ENCODE results near the gene IREB2.

DNA sequence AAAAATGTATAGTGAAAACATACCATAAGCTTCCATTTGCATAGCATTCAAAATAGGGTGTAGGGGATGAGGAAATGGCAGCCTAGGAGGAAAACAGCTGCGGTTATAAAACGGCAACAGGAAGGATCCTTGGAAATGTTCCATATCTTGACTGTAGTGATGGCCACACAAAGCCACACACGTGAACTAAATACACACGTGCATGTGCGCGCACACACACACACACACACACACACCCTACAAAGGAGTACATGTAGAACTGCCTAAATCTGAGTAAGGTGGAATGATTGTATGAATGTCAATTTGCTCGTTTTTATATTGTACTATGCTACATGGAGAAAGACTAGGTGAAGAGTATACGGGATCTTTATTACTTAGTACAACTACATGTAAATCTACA is 3.9 kb upstream of the IREB2 start:
- TF ChIP-seq, protein P1, sequence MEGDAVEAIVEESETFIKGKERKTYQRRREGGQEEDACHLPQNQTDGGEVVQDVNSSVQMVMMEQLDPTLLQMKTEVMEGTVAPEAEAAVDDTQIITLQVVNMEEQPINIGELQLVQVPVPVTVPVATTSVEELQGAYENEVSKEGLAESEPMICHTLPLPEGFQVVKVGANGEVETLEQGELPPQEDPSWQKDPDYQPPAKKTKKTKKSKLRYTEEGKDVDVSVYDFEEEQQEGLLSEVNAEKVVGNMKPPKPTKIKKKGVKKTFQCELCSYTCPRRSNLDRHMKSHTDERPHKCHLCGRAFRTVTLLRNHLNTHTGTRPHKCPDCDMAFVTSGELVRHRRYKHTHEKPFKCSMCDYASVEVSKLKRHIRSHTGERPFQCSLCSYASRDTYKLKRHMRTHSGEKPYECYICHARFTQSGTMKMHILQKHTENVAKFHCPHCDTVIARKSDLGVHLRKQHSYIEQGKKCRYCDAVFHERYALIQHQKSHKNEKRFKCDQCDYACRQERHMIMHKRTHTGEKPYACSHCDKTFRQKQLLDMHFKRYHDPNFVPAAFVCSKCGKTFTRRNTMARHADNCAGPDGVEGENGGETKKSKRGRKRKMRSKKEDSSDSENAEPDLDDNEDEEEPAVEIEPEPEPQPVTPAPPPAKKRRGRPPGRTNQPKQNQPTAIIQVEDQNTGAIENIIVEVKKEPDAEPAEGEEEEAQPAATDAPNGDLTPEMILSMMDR (IDR thresholded peaks at IDR 0.05; ENCODE audit: extremely low read depth in 1 of 2, insufficient read depth in 1 of 2, low read depth in 1 of 2, low read length in 2 of 2), result no peak
- TF ChIP-seq MYC (IDR thresholded peaks at IDR 0.05; ENCODE audit: low read depth, low read length), result no peak

All from endothelial cell of umbilical vein (primary cell).